K562 (cell line): ENCODE measurements around the gene MTHFR. TPM values are rescaled to one million over a fixed set of nuclear protein-coding genes. Genes with fewer than 3 reads are reported as not detected.

ENCODE experiments used
- ATAC-seq: fragments of 200-7000 bp; cut with Tn5 transposase; 3 replicates; pipeline ENCODE4 v1.9.1; 2020; ENCODE audit warnings: moderate library complexity
- BruUV-seq: library from RNA; stranded (reverse); fragments of 400-500 nt; replicated peaks from 2 replicates; lab custom pipeline; 2021; lab: Mats Ljungman, UMichigan
- CTCF ChIA-PET: fragments of 300-600 bp; formaldehyde crosslinking; extraction: SDS; loops from one replicate; lab custom pipeline; 2021; ENCODE audit warnings: low intra/inter-chr PET ratio; lab: Yijun Ruan, JAX
- POLR2A ChIA-PET: fragments of 300-600, 350-650 bp; sonication (Branson Sonifier 250); formaldehyde crosslinking; extraction: SDS; loops from one replicate; lab custom pipeline; 2021; ENCODE audit warnings: antibody characterized with exemption, inconsistent platforms; lab: Yijun Ruan, JAX
- DNase-seq, 4 experiments: peaks; one replicate each; pipeline versions ENCODE4 v3.0.0 to v3.0.0-alpha.2; 2011 to 2018; ENCODE audit warnings: low spot score in 3 of 4, mixed read lengths in 3 of 4; ENCODE audit errors: extremely low read depth in 1 of 4
- FAIRE-seq: peaks from 2 replicates; lab custom pipeline; 2011; peaks lifted over from hg19 to GRCh38; lab: Jason Lieb, UNC
- H2AFZ ChIP-seq: 2 replicates; pipeline ENCODE4 v1.6.0; 2011; ENCODE audit warnings: low read depth, low read length, control low read depth, inconsistent platforms
- H3K27ac ChIP-seq: fragments of 200-600 bp; 3 replicates; pipeline ENCODE4 v1.8.0; 2011; ENCODE audit warnings: low read depth, mild to moderate bottlenecking, control low read depth, inconsistent platforms, low read length, moderate library complexity, mixed read lengths; ENCODE audit errors: extremely low read depth
- H3K27me3 ChIP-seq, 2 experiments: fragments of 300-600 bp in 1 of 2; 2 replicates in 1 of 2; 3 replicates in 1 of 2; pipeline versions ENCODE4 v1.6.0 to v1.8.0; 2011; ENCODE audit warnings: inconsistent platforms in 2 of 2, low read length in 2 of 2, mild to moderate bottlenecking in 1 of 2, mixed read lengths in 1 of 2, moderate library complexity in 1 of 2; ENCODE audit not compliant: control insufficient read depth in 2 of 2, insufficient read depth in 2 of 2
- H3K36me3 ChIP-seq: fragments of 300-600 bp; 3 replicates; pipeline ENCODE4 v1.8.0; 2011; ENCODE audit warnings: mild to moderate bottlenecking, low read length, inconsistent platforms; ENCODE audit not compliant: control insufficient read depth, insufficient read depth
- H3K4me1 ChIP-seq, 2 experiments: fragments of 200-600 bp in 1 of 2; replicated peaks in 1 of 2; 2 replicates in 1 of 2; 3 replicates in 1 of 2; pipeline versions ENCODE4 v1.5.1 to v1.8.0; 2011; ENCODE audit warnings: inconsistent platforms in 2 of 2, low read length in 2 of 2, mild to moderate bottlenecking in 1 of 2, mixed read lengths in 1 of 2, moderate library complexity in 1 of 2; ENCODE audit not compliant: control insufficient read depth in 2 of 2, insufficient read depth in 2 of 2
- H3K4me2 ChIP-seq: 2 replicates; pipeline ENCODE4 v1.6.1; 2011; ENCODE audit warnings: low read length, control low read depth, inconsistent platforms, mixed read lengths; ENCODE audit not compliant: insufficient read depth
- H3K4me3 ChIP-seq: fragments of 200-600 bp; sonication (generic), shearing (Covaris generic); 2 replicates; pipeline ENCODE4 v1.5.1; 2016; ENCODE audit warnings: control low read depth, inconsistent platforms
- H3K79me2 ChIP-seq: fragments of 200-600 bp; 3 replicates; pipeline ENCODE4 v1.8.0; 2011; ENCODE audit warnings: low read length, inconsistent platforms; ENCODE audit not compliant: control insufficient read depth, insufficient read depth
- H3K9ac ChIP-seq, 2 experiments: 2 replicates each; pipeline versions ENCODE4 v1.6.0 to v1.6.1; 2011; ENCODE audit warnings: low read depth in 2 of 2, low read length in 2 of 2, control low read depth in 1 of 2, inconsistent platforms in 1 of 2, mild to moderate bottlenecking in 1 of 2, mixed read lengths in 1 of 2; ENCODE audit not compliant: insufficient read depth in 1 of 2
- H3K9me1 ChIP-seq: one replicate; pipeline ENCODE4 v1.6.0; 2011; ENCODE audit warnings: inconsistent platforms, mild to moderate bottlenecking, low read length, moderate library complexity; ENCODE audit not compliant: control insufficient read depth, insufficient read depth
- H3K9me3 ChIP-seq: replicated peaks from 2 replicates; pipeline ENCODE4 v1.5.1; 2011; ENCODE audit warnings: low read depth, low read length, inconsistent platforms; ENCODE audit not compliant: control insufficient read depth, insufficient read depth
- H4K20me1 ChIP-seq: replicated peaks from 2 replicates; pipeline ENCODE4 v1.6.1; 2011; ENCODE audit warnings: low read length, inconsistent platforms, mixed read lengths; ENCODE audit not compliant: control insufficient read depth, insufficient read depth
- BCOR ChIP-seq: fragments of 450-650 bp; IDR thresholded peaks from 2 replicates; pipeline ENCODE4 v1.6.1; 2016
- HCFC1 ChIP-seq: IDR thresholded peaks from 2 replicates; pipeline ENCODE4 v1.6.1; 2012; ENCODE audit warnings: low read depth, low read length, improper control_type of control experiment
- HDAC1 ChIP-seq, 2 experiments: fragments of 450-650 bp; IDR thresholded peaks; 2 replicates each; pipeline ENCODE4 v1.6.1; 2016 to 2017; ENCODE audit warnings: inconsistent platforms in 1 of 2, mild to moderate bottlenecking in 1 of 2, moderate library complexity in 1 of 2
- HES1 ChIP-seq: fragments of 450-650 bp; IDR thresholded peaks from 2 replicates; pipeline ENCODE4 v1.6.1; 2016; ENCODE audit warnings: low read depth, mild to moderate bottlenecking, moderate library complexity
- JUND ChIP-seq, 2 experiments: IDR thresholded peaks; 2 replicates in 1 of 2; 3 replicates in 1 of 2; pipeline ENCODE4 v1.6.1; 2011; ENCODE audit warnings: borderline replicate concordance in 2 of 2, low read depth in 2 of 2, low read length in 2 of 2, improper control_type of control experiment in 1 of 2, missing biosample characterization in 1 of 2, missing genetic modification characterization in 1 of 2, missing genetic modification reagents in 1 of 2
- MAFG ChIP-seq: fragments of 450-650 bp; conservative IDR thresholded peaks from 2 replicates; pipeline ENCODE4 v1.6.1; 2016; ENCODE audit warnings: missing genetic modification characterization, missing compliant biosample characterization
- NCOA6 ChIP-seq: fragments of 450-650 bp; IDR thresholded peaks from 2 replicates; pipeline ENCODE4 v1.6.1; 2017; ENCODE audit warnings: mild to moderate bottlenecking
- PHB2 ChIP-seq: fragments of 450-650 bp; IDR thresholded peaks from 2 replicates; pipeline ENCODE4 v1.6.1; 2017; ENCODE audit warnings: low read depth
- RAD21 ChIP-seq, 2 experiments: fragments of 250-450 bp in 1 of 2; fragments of 450-650 bp in 1 of 2; sonication (Bioruptor Pico) in 1 of 2; formaldehyde crosslinking in 1 of 2; IDR thresholded peaks in 1 of 2; conservative IDR thresholded peaks in 1 of 2; 2 replicates each; pipeline versions ENCODE4 v1.4.0 to v1.8.0; 2020 to 2022; ENCODE audit warnings: mild to moderate bottlenecking in 2 of 2, moderate library complexity in 1 of 2
- TFAP4 ChIP-seq: sonication (generic); formaldehyde crosslinking; IDR thresholded peaks from 2 replicates; pipeline ENCODE4 v1.8.0; 2022; ENCODE audit warnings: missing genetic modification reagents, mild to moderate bottlenecking, moderate library complexity, borderline replicate concordance
- ZNF512 ChIP-seq: IDR thresholded peaks from 2 replicates; pipeline ENCODE4 v1.6.1; 2016; ENCODE audit warnings: missing genetic modification characterization, missing compliant biosample characterization
- ZNF609 ChIP-seq: sonication (generic); formaldehyde crosslinking; IDR thresholded peaks from 2 replicates; pipeline ENCODE4 v1.8.1; 2023; ENCODE audit warnings: missing genetic modification reagents, mild to moderate bottlenecking, borderline replicate concordance
- WGBS: fragments of 100-300 bp; shearing (Covaris generic); methylation state at CpG from one replicate; pipeline ENCODE4 v1.1.6; 2016; ENCODE audit warnings: low coverage, mixed read lengths; ENCODE audit not compliant: insufficient coverage; ENCODE audit errors: missing lambda C conversion rate; 5-methylcytosine and 5-hydroxymethylcytosine counted together
- in situ Hi-C: fragments of 300-500 bp; cut with MboI; formaldehyde crosslinking; loops from 4 replicates; pipeline ENCODE4 v1.15.0; 2018; ENCODE audit warnings: inconsistent platforms, mixed read lengths
- intact Hi-C: fragments of 100-400 bp; cut with micrococcal nuclease; formaldehyde crosslinking; loops from 2 replicates; pipeline ENCODE4 v1.14.2; 2022
- polyA plus RNA-seq, 8 experiments: library from polyadenylated mRNA; depleted of rRNA in 4 of 8; stranded (reverse) in 5 of 8; unstranded in 3 of 8; fragments of >200 nt; fragmentation: Nextera tagmentation in 2 of 8; fragmentation: Illumina TruSeq in 1 of 8; extraction: Ambion mirVana in 2 of 8; extraction: Trizol in 1 of 8; gene quantifications; 2 replicates each; pipeline versions ENCODE4 v1.2.1 to v1.2.3, GENCODE V29; 2011 to 2014; ENCODE audit warnings: inconsistent platforms in 1 of 8, missing spikeins in 1 of 8
- total RNA-seq, 7 experiments: library from RNA; depleted of rRNA in 6 of 7; stranded (reverse); fragments of >200 nt in 6 of 7; fragmentation: Illumina TruSeq in 2 of 7; extraction: Trizol in 2 of 7; gene quantifications; 2 replicates each; pipeline versions ENCODE4 v1.2.1 to v1.2.3, GENCODE V29; 2011 to 2021; ENCODE audit warnings: low replicate concordance in 1 of 7

The MTHFR gene
- total and polyA plus RNA-seq, 9 of the 15 experiments (the other 6 are each of a cell fraction or from before 2014, with no cell fraction given): 5.0 to 104 (median 62.6) TPM

GRCh38 chr1:11741919-11742558 is 63.7 kb downstream of the MTHFR start:
- H4K20me1 ChIP-seq: no peaks in the 10 kb centered on the region
- CTCF ChIA-PET: no interaction called here
- H3K4me1 ChIP-seq: peaks cover 48 to 53% of the 10 kb centered on the region in 2 experiments
- ATAC-seq: peak; percentile 28; the same call in 2 of the 3 replicates
- peaks cover 7% of the 10 kb centered on the region for H3K9me1 ChIP-seq
- in situ Hi-C loops: no loop called here
- WGBS: 45% methylated on average over 5 of the region's 5 CpGs
- no peaks in the 10 kb centered on the region for H3K9me3 ChIP-seq
- H3K9ac ChIP-seq: peak overlapping the region in 1 of 2 experiments; percentile 30; a peak in 2 of 4 replicates
- DNase-seq: peak in 1 of 4 experiments; percentile 65
- no peak for FAIRE-seq
- no peak overlapping the region for H2AFZ ChIP-seq
- H3K79me2 ChIP-seq: peaks cover 42% of the 10 kb centered on the region
- H3K4me2 ChIP-seq: no peak overlapping the region
- no peaks in the 10 kb centered on the region for H3K27me3 ChIP-seq
- H3K4me3 ChIP-seq: no peak overlapping the region
- POLR2A ChIA-PET: interaction anchor here (0.9 to 3.1 kb wide), 7 partner anchors 11 to 705 kb away, joined by 3 to 15 read pairs (median 4); no protein-coding TSS in a partner anchor
- intact Hi-C loops: no loop called here
- no TSS peak for BruUV-seq
- no peak overlapping the region for H3K27ac ChIP-seq
- peaks cover 27% of the 10 kb centered on the region; the same call in 2 of the 3 replicates for H3K36me3 ChIP-seq
- TF ChIP-seq ZNF512 (tag) (peak; percentile 95), HDAC1 (IDR thresholded peaks at IDR 0.05) (0 out of 4 replicates have a peak, but pooled peaks of 1 of the 2 experiments have one; percentile 23), HCFC1 (0 out of 2 replicates have a peak, but pooled peaks have one; percentile 27), PHB2 (peak; percentile 43; the same call in 1 of the 2 replicates), TFAP4 (CRISPR knock-in tag) (peak; percentile 84; the same call in 1 of the 2 replicates), BCOR (no peak), ZNF609 (CRISPR knock-in tag) (no peak), RAD21 (CRISPR knock-in tag; conservative IDR thresholded peaks at IDR 0.05 in 1 of 2, IDR thresholded peaks at IDR 0.05 in 1 of 2) (peak in 1 of 2 experiments; percentile 36; a peak in 2 of 4 replicates), MAFG (tag) (no peak), NCOA6 (no peak), JUND (IDR thresholded peaks at IDR 0.05; ENCODE audit: borderline replicate concordance, low read depth, low read length) (no peak), JUND (tag; IDR thresholded peaks at IDR 0.05; ENCODE audit: borderline replicate concordance, low read depth, low read length) (no peak), HES1 (no peak)
